Lower leg skin (tissue), 4 donors: ENCODE data around the gene LINS1. TPM values are rescaled to one million over a fixed set of nuclear protein-coding genes. Genes with fewer than 3 reads are reported as not detected.

ENCODE experiments used
- DNase-seq, 2 donors: peaks; one replicate each; pipeline ENCODE4 v3.0.0-alpha.2; 2019; ENCODE audit warnings: low spot score in 2 of 2
- H3K4me3 ChIP-seq: fragments of 200-600 bp; sonication (generic); 2 replicates; pipeline ENCODE4 v1.5.1; 2017; ENCODE audit warnings: mild to moderate bottlenecking, low read depth; ENCODE audit not compliant: poor library complexity, severe bottlenecking
- CTCF ChIP-seq, 3 donors: fragments of 450-650 bp; IDR thresholded peaks; one replicate each; pipeline ENCODE4 v1.5.1; 2016; ENCODE audit warnings: antibody characterized with exemption in 3 of 3, mild to moderate bottlenecking in 3 of 3, moderate library complexity in 2 of 3
- POLR2A ChIP-seq, 2 donors: fragments of 450-650 bp; IDR thresholded peaks; one replicate each; pipeline ENCODE4 v1.6.1; 2016 to 2017; ENCODE audit warnings: antibody characterized with exemption in 2 of 2, mild to moderate bottlenecking in 1 of 2, moderate library complexity in 1 of 2
- WGBS, 2 donors: methylation state at CpG; one replicate each; pipeline ENCODE4 v1.1.5; 2018; 5-methylcytosine and 5-hydroxymethylcytosine counted together
- intact Hi-C: fragments of 100-400 bp; cut with DNase I; formaldehyde crosslinking; loops from one replicate; pipeline ENCODE4 v1.15.0; 2023; ENCODE audit warnings: low total_unique reads
- total RNA-seq, 4 donors: library from RNA; depleted of rRNA; stranded (reverse); fragments of >200 nt; gene quantifications; one replicate each; pipeline ENCODE4 v1.1.0, GENCODE V29; 2016

Gene LINS1, protein sequence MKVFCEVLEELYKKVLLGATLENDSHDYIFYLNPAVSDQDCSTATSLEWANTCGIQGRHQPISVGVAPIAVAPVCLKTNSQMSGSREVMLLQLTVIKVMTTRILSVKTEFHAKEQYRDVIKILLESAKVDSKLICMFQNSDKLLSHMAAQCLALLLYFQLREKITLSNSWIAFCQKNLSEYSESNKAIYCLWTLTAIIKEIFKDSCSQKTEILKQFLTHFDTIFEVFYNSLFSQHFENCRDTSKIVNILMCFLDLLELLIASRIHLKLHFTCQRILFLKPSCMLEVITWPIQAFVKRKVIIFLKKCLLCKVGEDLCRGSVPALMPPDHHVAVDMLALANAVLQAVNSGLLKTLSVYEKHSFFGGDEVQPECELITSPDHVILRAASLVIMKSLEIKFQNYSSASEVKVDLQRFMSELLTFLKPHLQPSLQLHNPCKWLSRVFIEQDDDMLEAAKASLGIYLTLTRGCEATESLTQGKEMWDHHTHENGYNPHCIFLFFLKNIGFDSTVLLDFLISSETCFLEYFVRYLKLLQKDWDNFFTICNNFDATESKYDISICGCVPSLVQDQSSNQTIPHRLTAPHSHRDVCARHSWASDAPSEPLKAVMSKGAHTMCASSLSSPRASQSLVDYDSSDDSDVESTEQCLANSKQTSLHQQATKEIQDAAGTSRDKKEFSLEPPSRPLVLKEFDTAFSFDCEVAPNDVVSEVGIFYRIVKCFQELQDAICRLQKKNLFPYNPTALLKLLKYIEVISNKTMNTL
- 10 to 100 TPM; 12.5 to 24.9 (median 18.7) TPM for total RNA-seq

- no peak for TF ChIP-seq POLR2A (IDR thresholded peaks at IDR 0.05)
- no peak for TF ChIP-seq CTCF (IDR thresholded peaks at IDR 0.05)
- 0 to 2% methylated on average over 37 to 43 of the region's 51 CpGs for WGBS, 2 donors
- intact Hi-C loops, result no loop called here
- DNase-seq, result peak; percentile 100
- H3K4me3 ChIP-seq, result peak within 1 kb of the TSS; percentile 88
Measured at GRCh38 chr15:100602064-100602822, at the start of gene LINS1, which contains the start of gene ASB7. LINS1 (minus strand) TSS chr15:100602184; CDS start chr15:100580842, 21,342 bp downstream. ASB7 (plus strand) TSS chr15:100602589; CDS start chr15:100612217, 9,628 bp downstream.

DNA sequence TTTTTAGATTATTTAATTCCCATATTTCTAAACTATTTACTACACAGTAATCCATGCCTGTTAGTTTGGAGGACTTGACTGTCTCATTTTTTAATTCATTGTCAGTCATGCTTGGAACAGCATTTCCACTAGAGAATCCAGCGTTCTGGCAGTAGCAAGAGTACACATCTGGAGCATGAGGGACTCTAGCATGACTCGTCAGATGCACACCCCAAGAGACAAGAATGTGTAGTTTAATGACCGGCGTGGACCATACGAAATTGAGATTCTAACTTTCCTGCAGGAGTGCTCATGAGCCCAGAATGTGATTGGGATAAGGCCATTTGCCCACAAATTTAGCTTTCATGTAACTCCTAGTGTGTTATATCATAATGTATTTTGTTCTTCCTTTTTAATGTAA is 49.3 kb upstream of the LINS1 start:
- no peak for DNase-seq
- H3K4me3 ChIP-seq, result no peak overlapping the region
- intact Hi-C loops, result no loop called here
- 68 to 75% methylated on average over 5 of the region's 5 CpGs for WGBS, 2 donors
- TF ChIP-seq POLR2A (IDR thresholded peaks at IDR 0.05) (no peak), CTCF (IDR thresholded peaks at IDR 0.05) (no peak)

- H3K4me3 ChIP-seq, result no peak overlapping the region
- intact Hi-C loops, result no loop called here
- WGBS, 2 donors, result 68 to 70% methylated on average over 1 of the region's 1 CpG
- no peak for DNase-seq
- TF ChIP-seq POLR2A (IDR thresholded peaks at IDR 0.05), result no peak
- no peak for TF ChIP-seq CTCF (IDR thresholded peaks at IDR 0.05)
Measured at GRCh38 chr15:100650685-100651084, 48.7 kb upstream of the LINS1 start.

GRCh38 chr15:100648951-100649350 is 47.0 kb upstream of the LINS1 start:
- intact Hi-C loops, result no loop called here
- H3K4me3 ChIP-seq, result no peak overlapping the region
- WGBS, 2 donors, result 88 to 91% methylated on average over 8 of the region's 8 CpGs
- DNase-seq, result no peak
- TF ChIP-seq CTCF (IDR thresholded peaks at IDR 0.05), result no peak
- TF ChIP-seq POLR2A (IDR thresholded peaks at IDR 0.05), result no peak

GRCh38 chr15:100645671-100646070 is 43.7 kb upstream of the LINS1 start:
- WGBS, 2 donors, result 88 to 92% methylated on average over 5 of the region's 5 CpGs
- intact Hi-C loops, result no loop called here
- no peak for DNase-seq
- TF ChIP-seq POLR2A (IDR thresholded peaks at IDR 0.05) (no peak), CTCF (IDR thresholded peaks at IDR 0.05) (no peak)
- no peak overlapping the region for H3K4me3 ChIP-seq
